KMS-11 (cell line): ENCODE results near the gene IGSF9.

Experiments
- H2AFZ ChIP-seq: fragments of 200-600 bp; sonication (generic); 2 replicates; pipeline ENCODE4 v1.6.1; 2016; ENCODE audit warnings: antibody characterized with exemption, mixed run types, low read depth
- H3K27ac ChIP-seq: fragments of 200-600 bp; sonication (generic); 2 replicates; pipeline ENCODE4 v1.6.1; 2016; ENCODE audit warnings: mild to moderate bottlenecking, mixed run types
- H3K27me3 ChIP-seq: fragments of 200-600 bp; sonication (generic); 2 replicates; pipeline ENCODE4 v1.6.1; 2017; ENCODE audit warnings: mild to moderate bottlenecking, low read depth, mixed run types, moderate library complexity; ENCODE audit not compliant: insufficient read depth
- H3K36me3 ChIP-seq: fragments of 200-600 bp; sonication (generic); 2 replicates; pipeline ENCODE4 v1.6.1; 2017; ENCODE audit warnings: mild to moderate bottlenecking, mixed run types; ENCODE audit not compliant: insufficient read depth
- H3K4me1 ChIP-seq: fragments of 200-600 bp; sonication (generic); 2 replicates; pipeline ENCODE4 v1.6.1; 2016; ENCODE audit warnings: mild to moderate bottlenecking, low read depth, mixed run types; ENCODE audit not compliant: poor library complexity, severe bottlenecking
- H3K4me2 ChIP-seq: fragments of 200-600 bp; sonication (generic); 2 replicates; pipeline ENCODE4 v1.7.0; 2016; ENCODE audit warnings: mild to moderate bottlenecking, mixed run types
- H3K4me3 ChIP-seq: fragments of 200-600 bp; sonication (generic); IDR thresholded peaks from 2 replicates; pipeline ENCODE4 v1.6.1; 2017; ENCODE audit warnings: low read depth, low read length, mixed read lengths; ENCODE audit not compliant: insufficient read depth
- H3K79me2 ChIP-seq: fragments of 200-600 bp; sonication (generic); 2 replicates; pipeline ENCODE4 v1.6.1; 2016; ENCODE audit warnings: low read depth, mixed run types; ENCODE audit not compliant: insufficient read depth
- H3K9ac ChIP-seq: fragments of 200-600 bp; sonication (generic); 2 replicates; pipeline ENCODE4 v1.6.1; 2016; ENCODE audit warnings: mild to moderate bottlenecking, mixed run types
- H4K20me1 ChIP-seq: fragments of 200-600 bp; sonication (generic); 2 replicates; pipeline ENCODE4 v1.6.1; 2016; ENCODE audit warnings: mild to moderate bottlenecking, mixed run types; ENCODE audit not compliant: insufficient read depth
- CTCF ChIP-seq: fragments of 200-600 bp; sonication (generic); conservative IDR thresholded peaks from 2 replicates; pipeline ENCODE4 v1.6.1; 2017; ENCODE audit warnings: low read depth, mild to moderate bottlenecking, antibody characterized with exemption, low read length, moderate library complexity, mixed read lengths

Gene IGSF9

DNA sequence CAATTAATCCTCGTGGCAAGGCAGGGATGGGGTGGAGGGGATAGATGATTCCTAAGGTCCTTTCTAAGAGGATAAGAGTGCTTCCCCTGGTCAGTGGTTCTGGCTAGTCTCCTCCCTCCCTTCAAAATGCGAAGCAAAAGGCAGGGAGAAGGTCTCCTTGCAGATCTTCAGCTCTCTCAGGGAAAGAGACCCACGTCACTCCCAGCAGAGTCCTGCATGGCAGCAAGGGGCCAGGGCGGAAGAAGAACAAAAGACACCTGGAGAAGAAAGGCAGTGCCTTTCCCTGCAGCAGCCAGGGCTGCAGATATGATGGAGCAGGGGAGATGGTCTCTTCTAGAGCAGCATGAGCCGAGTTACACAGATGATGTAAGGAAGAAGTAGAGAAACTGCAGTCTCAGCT is 38.3 kb upstream of the IGSF9 start:
- Histone ChIP-seq H3K4me2 (no peak overlapping the region), H3K4me3 (no peak overlapping the region), H3K27ac (no peak overlapping the region), H3K79me2 (no peaks in the 10 kb centered on the region), H3K36me3 (no peaks in the 10 kb centered on the region), H3K9ac (no peak overlapping the region), H3K27me3 (no peaks in the 10 kb centered on the region), H2AFZ (no peak overlapping the region), H3K4me1 (no peaks in the 10 kb centered on the region), H4K20me1 (no peaks in the 10 kb centered on the region)
- TF ChIP-seq CTCF: no peak

DNA sequence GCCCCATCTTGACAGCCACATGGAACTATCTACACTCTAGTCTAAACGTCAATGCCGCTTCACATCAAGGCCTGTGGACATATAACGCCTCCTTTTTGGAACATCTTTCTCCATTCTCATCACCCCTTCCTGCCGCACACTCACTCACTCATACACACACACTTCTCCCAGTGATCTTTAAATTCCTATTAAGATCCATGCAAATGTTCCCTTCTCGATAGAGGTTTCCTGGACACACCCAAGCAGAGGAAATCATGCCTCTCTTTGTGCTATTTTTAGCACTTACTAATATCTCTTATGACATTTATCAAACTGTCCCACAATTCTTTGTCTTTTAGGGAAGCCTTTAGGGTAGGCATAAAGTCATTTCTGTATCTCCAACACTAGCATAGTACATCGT is 36.9 kb upstream of the IGSF9 start:
- Histone ChIP-seq H3K4me2 (no peak overlapping the region), H3K4me3 (no peak overlapping the region), H4K20me1 (no peaks in the 10 kb centered on the region), H2AFZ (no peak overlapping the region), H3K27me3 (no peaks in the 10 kb centered on the region), H3K9ac (no peak overlapping the region), H3K79me2 (no peaks in the 10 kb centered on the region), H3K36me3 (no peaks in the 10 kb centered on the region), H3K4me1 (no peaks in the 10 kb centered on the region), H3K27ac (no peak overlapping the region)
- TF ChIP-seq CTCF: no peak

- Histone ChIP-seq H3K4me2 (no peak overlapping the region), H3K4me3 (no peak overlapping the region), H4K20me1 (no peaks in the 10 kb centered on the region), H3K27me3 (no peaks in the 10 kb centered on the region), H3K36me3 (no peaks in the 10 kb centered on the region), H3K4me1 (no peaks in the 10 kb centered on the region), H2AFZ (no peak overlapping the region), H3K9ac (no peak overlapping the region), H3K79me2 (no peaks in the 10 kb centered on the region), H3K27ac (no peak overlapping the region)
- TF ChIP-seq CTCF: no peak
Measured at GRCh38 chr1:159981351-159982055, 36.1 kb upstream of the IGSF9 start.

DNA sequence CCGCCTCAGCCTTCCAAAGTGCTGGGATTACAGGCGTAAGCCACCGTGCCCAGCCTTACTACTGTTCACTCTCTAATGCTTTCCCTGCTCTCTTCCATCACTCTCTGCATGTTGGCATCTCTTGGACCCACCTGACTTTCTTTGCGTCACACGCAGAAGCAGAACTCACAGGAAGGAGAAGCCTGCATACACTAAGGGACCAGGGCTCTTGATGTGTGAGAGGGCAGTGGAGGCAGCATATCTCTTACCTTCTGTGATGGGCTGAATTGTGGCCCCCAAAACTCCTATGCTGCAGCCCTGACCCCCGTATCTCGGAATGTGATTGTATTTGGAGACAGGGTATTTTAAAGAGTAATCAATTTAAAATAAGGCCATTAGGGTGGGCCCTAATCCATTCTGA is 35.4 kb upstream of the IGSF9 start:
- H3K79me2 ChIP-seq: no peaks in the 10 kb centered on the region
- H3K36me3 ChIP-seq: no peaks in the 10 kb centered on the region
- H4K20me1 ChIP-seq: no peaks in the 10 kb centered on the region
- no peak overlapping the region for H3K4me3 ChIP-seq
- no peaks in the 10 kb centered on the region for H3K27me3 ChIP-seq
- H3K27ac ChIP-seq: no peak overlapping the region
- H3K4me1 ChIP-seq: no peaks in the 10 kb centered on the region
- H2AFZ ChIP-seq: no peak overlapping the region
- TF ChIP-seq CTCF: no peak
- H3K4me2 ChIP-seq: no peak overlapping the region
- no peak overlapping the region for H3K9ac ChIP-seq
